CD8-positive, alpha-beta memory T cell (primary cell): ENCODE measurements around the gene SMIM13. TPM values are rescaled to one million over a fixed set of nuclear protein-coding genes. Genes with fewer than 3 reads are reported as not detected.

ENCODE experiments used
- CTCF ChIA-PET: fragments of 350-600 bp; sonication (Branson Sonifier 250); formaldehyde crosslinking; loops from one replicate; lab custom pipeline; 2021; ENCODE audit warnings: antibody characterized with exemption; lab: Charles Lee
- POLR2A ChIA-PET: fragments of 350-600 bp; sonication (Branson Sonifier 250); formaldehyde crosslinking; loops from one replicate; lab custom pipeline; 2021; ENCODE audit warnings: antibody characterized with exemption; lab: Charles Lee
- DNase-seq, 5 donors: peaks; one replicate each; pipeline versions ENCODE4 v3.0.0 to v3.0.0-alpha.2; 2020 to 2022; ENCODE audit warnings: mixed read lengths in 1 of 5
- H3K27ac ChIP-seq: one replicate; pipeline ENCODE4 v1.7.0; 2013; ENCODE audit warnings: low read depth, mild to moderate bottlenecking, low read length, moderate library complexity
- H3K27me3 ChIP-seq: 2 replicates; pipeline ENCODE4 v1.7.0; 2013; ENCODE audit warnings: low read length, mild to moderate bottlenecking; ENCODE audit not compliant: insufficient read depth, poor library complexity, severe bottlenecking
- H3K36me3 ChIP-seq: 2 replicates; pipeline ENCODE4 v1.7.0; 2013; ENCODE audit warnings: mild to moderate bottlenecking, low read length, moderate library complexity; ENCODE audit not compliant: insufficient read depth
- H3K4me1 ChIP-seq: 2 replicates; pipeline ENCODE4 v1.7.0; 2013; ENCODE audit warnings: mild to moderate bottlenecking, low read length, moderate library complexity; ENCODE audit not compliant: insufficient read depth
- H3K4me3 ChIP-seq: 2 replicates; pipeline ENCODE4 v1.7.0; 2013; ENCODE audit warnings: mild to moderate bottlenecking, low read length
- H3K9me3 ChIP-seq: 2 replicates; pipeline ENCODE4 v1.7.0; 2013; ENCODE audit warnings: mild to moderate bottlenecking, low read length
- H3K27ac Mint-ChIP-seq, 8 donors: one replicate each; pipeline ENCODE4 v1.8.0; 2020 to 2021; ENCODE audit warnings: mixed read lengths in 8 of 8, mild to moderate bottlenecking in 6 of 8, inconsistent platforms in 3 of 8, moderate library complexity in 3 of 8
- H3K27me3 Mint-ChIP-seq, 2 donors: one replicate each; pipeline ENCODE4 v1.8.0; 2020 to 2021; ENCODE audit warnings: mixed read lengths in 2 of 2, mild to moderate bottlenecking in 1 of 2, moderate library complexity in 1 of 2
- H3K36me3 Mint-ChIP-seq, 3 donors: one replicate each; pipeline ENCODE4 v1.8.0; 2020 to 2021; ENCODE audit warnings: mixed read lengths in 3 of 3, inconsistent platforms in 1 of 3, mild to moderate bottlenecking in 1 of 3
- H3K4me1 Mint-ChIP-seq, 3 donors: one replicate each; pipeline ENCODE4 v1.8.0; 2020 to 2021; ENCODE audit warnings: mixed read lengths in 3 of 3, inconsistent platforms in 1 of 3, mild to moderate bottlenecking in 1 of 3
- H3K4me3 Mint-ChIP-seq, 7 donors: one replicate each; pipeline ENCODE4 v1.8.0; 2020 to 2021; ENCODE audit warnings: mixed read lengths in 7 of 7, mild to moderate bottlenecking in 6 of 7, moderate library complexity in 4 of 7, inconsistent platforms in 2 of 7
- H3K9me3 Mint-ChIP-seq, 5 donors: one replicate each; pipeline ENCODE4 v1.8.0; 2020 to 2022; ENCODE audit warnings: mixed read lengths in 5 of 5, mild to moderate bottlenecking in 3 of 5, moderate library complexity in 2 of 5, inconsistent platforms in 1 of 5
- polyA plus RNA-seq: library from polyadenylated mRNA; unstranded; fragments of 300-500 nt; fragmentation: Illumina TruSeq; gene quantifications from one replicate; pipeline ENCODE4 v1.2.3, GENCODE V29; 2021
- total RNA-seq, 2 experiments: library from RNA; stranded (reverse); gene quantifications; one replicate each; pipeline ENCODE4 v1.2.3, GENCODE V29; 2021

The SMIM13 gene
- total and polyA plus RNA-seq, 3 experiments from 2014 or later = 4.6 to 16.0 (median 14.7) TPM

- no peak for DNase-seq
- H3K27ac Mint-ChIP-seq = peak overlapping the region in 3 of 8 donors; percentile 64 to 88 (median 67)
- Histone ChIP-seq H3K36me3 (no peaks in the 10 kb centered on the region), H3K27me3 (no peaks in the 10 kb centered on the region), H3K9me3 (no peaks in the 10 kb centered on the region), H3K27ac (no peak overlapping the region), H3K4me3 (no peak overlapping the region), H3K4me1 (no peaks in the 10 kb centered on the region)
- CTCF ChIA-PET = interaction anchor here (4.2 kb wide), 1 partner anchor 349 kb away, joined by 19 read pairs; no protein-coding TSS in a partner anchor
- POLR2A ChIA-PET = no interaction called here
- H3K4me1 Mint-ChIP-seq = peaks cover 0 to 4% (median 4%) of the 10 kb centered on the region in 3 donors
- H3K9me3 Mint-ChIP-seq = no peaks in the 10 kb centered on the region
- H3K36me3 Mint-ChIP-seq = no peaks in the 10 kb centered on the region
- peaks cover 0 to 3% of the 10 kb centered on the region in 2 donors for H3K27me3 Mint-ChIP-seq
- H3K4me3 Mint-ChIP-seq = no peak overlapping the region
Measured at GRCh38 chr6:11146117-11146826, 52.6 kb downstream of the SMIM13 start.

DNA sequence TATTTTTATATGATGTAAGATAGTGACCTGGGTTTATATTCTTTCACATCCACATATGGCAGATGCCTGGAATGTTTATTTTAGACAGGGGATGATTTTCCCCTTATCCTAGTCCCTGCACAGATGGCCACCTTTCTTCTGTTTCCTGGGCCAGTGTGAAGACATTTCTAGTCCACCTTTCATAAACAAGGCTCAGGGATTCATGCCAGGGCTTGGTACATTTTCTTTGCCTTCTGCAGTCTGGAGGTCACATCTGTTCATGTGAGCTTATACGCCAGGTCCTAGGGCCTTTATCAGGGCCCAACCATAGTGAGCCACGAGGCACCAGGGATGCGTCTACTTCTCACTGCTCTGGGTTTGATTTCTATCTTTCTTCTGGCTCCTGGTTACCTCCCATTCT lies 55.9 kb downstream of the SMIM13 start:
- H3K4me3 ChIP-seq = no peak overlapping the region
- ChIA-PET POLR2A (no interaction called here), CTCF (interaction anchor here (1.0 to 4.2 kb wide), 2 partner anchors 22 to 346 kb away, joined by 3 to 19 read pairs; no protein-coding TSS in a partner anchor)
- peaks cover 0 to 5% (median 0%) of the 10 kb centered on the region in 3 donors for H3K36me3 Mint-ChIP-seq
- H3K4me1 ChIP-seq = no peaks in the 10 kb centered on the region
- no peak for DNase-seq
- H3K4me1 Mint-ChIP-seq = peaks cover 3 to 7% (median 5%) of the 10 kb centered on the region in 3 donors
- H3K36me3 ChIP-seq = no peaks in the 10 kb centered on the region
- peaks cover 3 to 14% of the 10 kb centered on the region in 2 donors for H3K27me3 Mint-ChIP-seq
- no peaks in the 10 kb centered on the region for H3K9me3 ChIP-seq
- peak overlapping the region in 1 of 7 donors; percentile 0 for H3K4me3 Mint-ChIP-seq
- H3K27me3 ChIP-seq = no peaks in the 10 kb centered on the region
- H3K27ac ChIP-seq = no peak overlapping the region
- H3K27ac Mint-ChIP-seq = no peak overlapping the region
- no peaks in the 10 kb centered on the region for H3K9me3 Mint-ChIP-seq

DNA sequence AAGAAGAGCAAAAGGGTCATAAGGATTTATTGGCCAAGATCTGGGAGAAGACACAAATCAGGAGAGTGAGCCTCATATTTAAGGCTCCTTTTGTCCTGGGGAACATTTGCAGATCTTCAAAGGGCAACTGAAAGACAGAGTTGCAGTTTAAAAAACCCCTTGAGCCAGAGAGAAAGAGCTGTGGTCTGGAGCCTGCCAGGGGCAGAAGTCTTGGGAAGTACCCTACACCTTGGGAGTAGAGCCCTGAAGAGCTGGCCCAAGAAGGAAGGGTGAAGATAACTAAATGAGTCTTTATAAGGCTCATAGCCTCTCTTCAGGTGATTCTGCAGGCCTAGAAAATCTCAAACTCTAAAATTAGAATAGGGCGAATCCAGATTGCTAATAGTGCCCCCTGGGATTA lies 57.9 kb downstream of the SMIM13 start:
- no peak for DNase-seq
- Histone ChIP-seq H3K4me1 (no peaks in the 10 kb centered on the region), H3K27ac (no peak overlapping the region), H3K27me3 (no peaks in the 10 kb centered on the region), H3K9me3 (no peaks in the 10 kb centered on the region), H3K36me3 (no peaks in the 10 kb centered on the region), H3K4me3 (no peak overlapping the region)
- H3K27ac Mint-ChIP-seq = peak overlapping the region in 1 of 8 donors; percentile 3
- H3K4me1 Mint-ChIP-seq = peaks cover 3 to 7% (median 5%) of the 10 kb centered on the region in 3 donors
- ChIA-PET POLR2A (no interaction called here), CTCF (interaction anchor here (2.1 kb wide), 1 partner anchor 345 kb away, joined by 8 read pairs; no protein-coding TSS in a partner anchor)
- peaks cover 0 to 8% (median 5%) of the 10 kb centered on the region in 3 donors for H3K36me3 Mint-ChIP-seq
- peaks cover 6 to 14% of the 10 kb centered on the region in 2 donors for H3K27me3 Mint-ChIP-seq
- H3K4me3 Mint-ChIP-seq = no peak overlapping the region
- H3K9me3 Mint-ChIP-seq = peaks cover 0 to 3% (median 0%) of the 10 kb centered on the region in 5 donors

GRCh38 chr6:11152581-11152980 lies 58.9 kb downstream of the SMIM13 start:
- Mint-ChIP-seq H3K36me3 (peaks cover 0 to 8% (median 5%) of the 10 kb centered on the region in 3 donors), H3K4me3 (no peak overlapping the region), H3K27me3 (peaks cover 6 to 14% of the 10 kb centered on the region in 2 donors), H3K27ac (no peak overlapping the region), H3K9me3 (peaks cover 0 to 5% (median 0%) of the 10 kb centered on the region in 5 donors), H3K4me1 (peaks cover 3 to 7% (median 5%) of the 10 kb centered on the region in 3 donors)
- H3K27me3 ChIP-seq = no peaks in the 10 kb centered on the region
- H3K27ac ChIP-seq = no peak overlapping the region
- CTCF ChIA-PET = interaction anchor here (2.1 kb wide), 1 partner anchor 344 kb away, joined by 8 read pairs; no protein-coding TSS in a partner anchor
- H3K4me3 ChIP-seq = no peak overlapping the region
- POLR2A ChIA-PET = no interaction called here
- no peak for DNase-seq
- no peaks in the 10 kb centered on the region for H3K9me3 ChIP-seq
- no peaks in the 10 kb centered on the region for H3K36me3 ChIP-seq
- no peaks in the 10 kb centered on the region for H3K4me1 ChIP-seq

DNA sequence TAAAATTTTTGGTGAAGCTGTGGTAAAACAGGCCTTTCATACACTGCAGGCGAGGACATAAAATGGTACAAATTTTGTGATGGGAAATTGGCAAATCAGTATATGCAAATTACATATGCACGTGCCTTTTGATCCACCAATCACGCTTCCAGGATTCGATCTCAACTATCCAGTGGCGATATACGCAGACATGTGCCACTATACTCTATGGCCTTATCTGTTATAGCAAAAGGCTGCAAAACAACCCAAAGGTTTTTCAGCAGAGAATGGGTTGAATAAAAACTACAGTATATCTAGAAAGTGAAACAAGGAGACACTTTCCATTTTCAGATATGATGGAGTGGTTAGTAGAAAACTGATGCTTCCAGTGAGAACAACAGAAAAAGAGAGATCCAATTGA lies 59.8 kb downstream of the SMIM13 start:
- H3K4me1 ChIP-seq = no peaks in the 10 kb centered on the region
- H3K36me3 ChIP-seq = no peaks in the 10 kb centered on the region
- peak overlapping the region in 6 of 7 donors; percentile 6 to 76 (median 66) for H3K4me3 Mint-ChIP-seq
- H3K4me1 Mint-ChIP-seq = peaks cover 3 to 7% (median 5%) of the 10 kb centered on the region in 3 donors
- peaks cover 6 to 14% of the 10 kb centered on the region in 2 donors for H3K27me3 Mint-ChIP-seq
- no peak for DNase-seq
- H3K27me3 ChIP-seq = no peaks in the 10 kb centered on the region
- POLR2A ChIA-PET = no interaction called here
- H3K9me3 ChIP-seq = no peaks in the 10 kb centered on the region
- no peak overlapping the region for H3K27ac ChIP-seq
- peak overlapping the region in 1 of 8 donors; percentile 80 for H3K27ac Mint-ChIP-seq
- H3K9me3 Mint-ChIP-seq = peaks cover 0 to 5% (median 0%) of the 10 kb centered on the region in 5 donors
- peaks cover 0 to 8% (median 5%) of the 10 kb centered on the region in 3 donors for H3K36me3 Mint-ChIP-seq
- H3K4me3 ChIP-seq = no peak overlapping the region
- CTCF ChIA-PET = no interaction called here

- no peak overlapping the region for H3K4me3 ChIP-seq
- no peak overlapping the region for H3K4me3 Mint-ChIP-seq
- H3K27ac Mint-ChIP-seq = no peak overlapping the region
- no peaks in the 10 kb centered on the region for H3K4me1 ChIP-seq
- H3K4me1 Mint-ChIP-seq = peaks cover 3 to 7% (median 5%) of the 10 kb centered on the region in 3 donors
- peaks cover 0 to 5% (median 0%) of the 10 kb centered on the region in 5 donors for H3K9me3 Mint-ChIP-seq
- peaks cover 5 to 14% of the 10 kb centered on the region in 2 donors for H3K27me3 Mint-ChIP-seq
- H3K36me3 Mint-ChIP-seq = peaks cover 0 to 8% (median 5%) of the 10 kb centered on the region in 3 donors
- H3K36me3 ChIP-seq = no peaks in the 10 kb centered on the region
- H3K27ac ChIP-seq = no peak overlapping the region
- H3K9me3 ChIP-seq = no peaks in the 10 kb centered on the region
- no peaks in the 10 kb centered on the region for H3K27me3 ChIP-seq
- no peak for DNase-seq
- ChIA-PET POLR2A (no interaction called here), CTCF (interaction anchor here (1.4 to 2.0 kb wide), 2 partner anchors 11 to 340 kb away, joined by 3 to 9 read pairs; no protein-coding TSS in a partner anchor)
Measured at GRCh38 chr6:11155589-11155988, 62.0 kb downstream of the SMIM13 start.

- Mint-ChIP-seq H3K4me1 (peaks cover 9 to 15% (median 14%) of the 10 kb centered on the region in 3 donors), H3K27me3 (no peaks in the 10 kb centered on the region), H3K36me3 (peaks cover 0 to 5% (median 0%) of the 10 kb centered on the region in 3 donors), H3K27ac (no peak overlapping the region), H3K9me3 (peaks cover 0 to 5% (median 0%) of the 10 kb centered on the region in 5 donors), H3K4me3 (no peak overlapping the region)
- H3K27ac ChIP-seq = no peak overlapping the region
- no peak overlapping the region for H3K4me3 ChIP-seq
- ChIA-PET CTCF (no interaction called here), POLR2A (no interaction called here)
- H3K9me3 ChIP-seq = no peaks in the 10 kb centered on the region
- H3K36me3 ChIP-seq = no peaks in the 10 kb centered on the region
- no peaks in the 10 kb centered on the region for H3K27me3 ChIP-seq
- no peak for DNase-seq
- H3K4me1 ChIP-seq = no peaks in the 10 kb centered on the region
Measured at GRCh38 chr6:11160199-11160598, 66.6 kb downstream of the SMIM13 start.
